GM19193 (cell line): ENCODE measurements around the gene RGS13.

Source experiments
- POLR2A ChIP-seq: IDR thresholded peaks from 4 replicates; pipeline ENCODE4 v1.6.1; 2011; ENCODE audit not compliant: insufficient read depth, insufficient read length; ENCODE audit errors: extremely low read depth

RGS13 gene

DNA sequence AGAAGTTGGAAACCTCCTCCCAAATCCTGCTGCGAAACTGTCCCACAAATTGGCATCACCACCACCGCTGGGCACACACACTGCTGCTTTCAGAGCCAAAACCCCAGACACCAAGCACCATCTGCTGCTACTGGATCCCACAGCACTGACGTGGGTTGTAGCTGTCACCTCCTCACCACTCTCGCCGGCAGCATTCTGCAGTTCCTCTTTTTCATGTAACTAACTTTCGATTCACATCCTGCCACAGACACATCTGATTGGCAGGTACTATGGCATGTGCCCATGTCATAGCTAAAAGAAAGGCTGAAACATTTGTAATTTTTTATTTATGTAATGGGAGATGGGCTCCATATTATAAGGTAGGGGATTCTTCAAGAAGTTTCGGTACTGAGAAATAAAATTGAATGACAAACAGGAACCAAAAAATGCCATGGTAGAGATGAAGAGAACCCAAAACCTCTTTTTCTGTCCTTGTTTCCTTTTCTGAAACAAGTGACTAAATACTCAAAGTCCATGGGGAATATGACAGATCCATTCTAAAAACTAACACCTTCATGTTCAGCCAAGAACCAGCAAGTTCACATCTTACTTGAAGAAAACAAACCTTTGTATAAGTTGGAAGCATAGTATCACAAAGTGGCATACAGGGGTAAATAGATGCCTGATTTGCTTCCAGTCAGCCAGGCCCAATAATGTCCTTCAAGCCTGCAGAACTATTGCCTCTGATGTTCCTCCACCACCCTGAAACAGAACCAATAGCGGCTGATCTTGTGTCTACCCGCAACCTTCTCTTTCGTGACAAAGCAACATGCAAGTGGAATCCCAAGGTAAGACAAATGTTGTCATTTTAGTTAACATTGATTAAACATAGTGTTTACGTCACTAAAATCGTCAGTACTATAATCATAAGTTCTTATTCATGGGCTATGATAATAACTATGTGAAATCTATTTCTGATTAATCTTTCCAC is 26.6 kb upstream of the RGS13 start:
- TF ChIP-seq POLR2A: peak; percentile 43

DNA sequence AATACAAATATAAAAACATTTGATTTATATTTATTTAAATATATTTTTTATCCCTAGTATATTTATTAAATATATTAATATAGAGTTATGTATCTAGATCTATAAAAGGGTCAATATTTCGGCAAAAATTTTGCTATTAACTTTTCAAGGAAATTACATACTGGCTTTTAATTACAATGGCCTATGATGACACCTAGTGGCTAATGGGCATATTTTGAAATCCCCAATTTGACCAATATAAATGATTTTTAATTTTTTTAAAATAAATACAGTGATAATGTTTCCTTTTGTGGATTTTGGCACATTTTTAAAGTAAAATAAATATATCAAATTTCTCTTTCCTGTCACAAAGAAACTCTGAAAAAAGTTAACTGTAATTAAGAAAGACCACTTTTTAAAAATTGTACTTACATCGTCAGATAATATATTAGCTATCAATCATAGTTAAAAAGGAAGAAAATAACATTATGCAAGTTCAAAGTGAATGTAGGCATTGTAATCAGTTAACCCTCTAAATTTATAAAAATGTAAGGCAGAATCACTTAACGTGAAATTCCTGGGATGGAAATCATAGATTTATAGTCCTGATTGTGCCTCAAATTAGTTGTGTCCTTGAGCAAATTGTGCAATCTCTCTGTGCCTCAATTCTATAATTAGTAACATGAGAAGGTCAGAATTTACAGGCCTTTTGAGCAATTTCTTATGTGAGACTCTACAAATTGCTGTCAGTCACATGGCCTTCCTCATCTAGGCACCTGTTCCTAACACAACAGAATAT is 25.6 kb upstream of the RGS13 start:
- TF ChIP-seq POLR2A: no peak

DNA sequence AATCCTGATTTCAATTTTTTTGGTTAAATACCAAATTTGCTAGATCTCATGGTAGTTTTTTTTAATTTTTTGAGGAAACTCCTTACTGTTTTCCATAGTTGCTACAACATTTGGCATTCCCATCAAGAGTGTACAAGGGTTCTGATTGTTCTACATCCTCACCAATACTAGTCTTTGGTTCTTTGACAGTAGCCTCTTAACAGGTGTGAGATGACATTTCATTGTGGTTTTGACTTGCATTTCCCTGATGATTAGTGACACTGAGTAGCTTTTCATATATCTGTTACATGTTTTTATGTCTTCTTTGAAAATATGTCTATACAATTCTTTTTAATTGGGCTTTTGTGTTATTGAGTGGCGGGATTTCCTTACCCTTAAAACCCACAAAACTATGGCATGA is 20.9 kb upstream of the RGS13 start:
- no peak for TF ChIP-seq POLR2A

DNA sequence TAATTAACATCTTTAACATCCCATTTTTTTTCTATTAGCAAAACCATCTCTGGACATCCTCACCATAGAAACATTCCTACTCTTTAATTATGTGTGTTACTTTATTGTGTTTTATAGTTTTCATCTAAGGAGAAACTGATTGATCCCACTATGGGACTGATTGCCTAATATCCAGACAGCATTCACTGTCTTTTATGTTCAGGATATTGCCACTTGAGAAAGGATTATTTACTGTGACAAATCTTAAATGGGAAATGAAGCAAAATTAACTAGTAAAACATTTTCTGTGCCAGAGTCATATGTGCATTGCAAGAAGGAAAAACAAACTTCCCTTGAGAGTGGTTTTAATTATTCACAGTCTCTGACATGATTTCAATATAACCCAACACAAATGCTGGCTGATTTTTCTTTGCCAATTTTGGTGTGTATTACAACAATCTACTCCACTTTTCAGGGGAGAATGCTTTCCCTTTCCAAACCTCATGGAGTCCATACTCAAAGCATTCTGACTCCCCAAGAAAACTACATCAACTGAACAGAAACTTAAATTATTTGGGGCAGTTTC is 15.8 kb upstream of the RGS13 start:
- TF ChIP-seq POLR2A: no peak

GRCh38 chr1:192626366-192627179 is 9.4 kb upstream of the RGS13 start:
- no peak for TF ChIP-seq POLR2A

DNA sequence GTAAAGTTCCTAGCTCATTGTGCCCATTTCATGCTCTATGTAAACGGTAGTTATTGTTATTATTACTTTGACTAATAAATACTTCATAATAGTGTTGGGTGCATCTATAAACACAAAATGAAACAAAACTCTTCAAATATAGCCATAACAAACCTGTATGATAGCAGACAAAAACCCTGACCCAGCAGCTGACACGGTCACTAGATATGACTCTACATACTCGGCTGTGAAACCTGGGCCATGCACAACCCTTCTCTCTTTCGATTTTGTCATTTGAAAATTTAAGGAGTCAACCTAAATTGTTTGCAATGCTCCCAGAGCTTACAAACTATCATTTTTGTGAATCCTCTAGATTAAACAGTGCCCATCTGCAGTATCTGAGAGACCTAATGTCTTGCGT is 8.0 kb upstream of the RGS13 start:
- TF ChIP-seq POLR2A: no peak

DNA sequence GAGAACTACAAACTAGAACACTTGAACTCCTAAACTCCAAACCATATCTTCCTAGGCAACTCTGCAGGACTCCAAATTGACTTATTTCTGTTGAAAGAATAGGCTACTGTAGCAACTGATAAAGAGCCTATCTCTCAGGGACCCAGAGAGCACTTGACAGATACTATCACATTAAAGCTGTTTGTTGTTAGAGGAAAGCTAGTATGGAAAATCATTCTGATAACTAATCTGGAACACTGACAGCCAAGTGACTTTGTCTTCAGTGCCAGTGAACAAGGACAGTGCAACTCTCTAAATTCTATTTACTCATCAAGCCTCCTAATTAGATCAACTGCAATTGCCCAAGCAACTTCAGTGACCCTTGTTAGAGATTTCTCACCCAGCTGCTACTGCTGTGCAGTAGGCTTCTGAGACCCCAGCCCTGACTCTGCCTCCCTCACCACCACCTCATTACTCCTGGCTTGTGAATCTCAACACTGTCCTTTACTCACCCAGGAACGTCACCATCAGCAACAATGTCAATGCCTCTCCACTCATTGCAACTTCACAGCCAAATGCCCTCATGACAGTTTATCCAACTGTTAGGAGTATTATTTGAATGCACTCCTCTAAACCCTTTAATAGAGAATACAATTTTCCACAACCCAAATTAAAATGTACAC is 7.4 kb upstream of the RGS13 start:
- TF ChIP-seq POLR2A: no peak

- TF ChIP-seq POLR2A: no peak
Observed at GRCh38 chr1:192629612-192630011, 6.3 kb upstream of the RGS13 start.

- TF ChIP-seq POLR2A: no peak
Observed at GRCh38 chr1:192630521-192631287, 5.2 kb upstream of the RGS13 start.

DNA sequence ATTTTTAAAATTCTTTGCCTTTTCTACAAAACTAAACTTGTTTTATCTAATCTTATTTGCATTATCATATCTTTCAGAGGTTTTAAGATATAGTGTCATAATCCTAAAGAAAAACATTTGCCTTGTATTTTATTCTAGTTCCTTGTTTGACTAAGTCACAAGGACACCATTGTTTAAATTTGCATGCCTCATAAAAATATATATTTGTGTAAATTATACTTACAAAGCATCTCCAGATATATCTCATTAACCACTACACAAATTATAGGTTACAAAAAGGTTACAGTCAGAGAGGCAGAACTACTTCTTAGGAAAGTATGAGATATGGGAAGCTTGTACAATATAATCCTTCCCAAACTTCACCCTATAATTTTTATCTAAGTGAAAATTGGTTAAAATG is 4.2 kb upstream of the RGS13 start:
- no peak for TF ChIP-seq POLR2A

GRCh38 chr1:192632188-192632587 is 3.8 kb upstream of the RGS13 start:
- TF ChIP-seq POLR2A: no peak

DNA sequence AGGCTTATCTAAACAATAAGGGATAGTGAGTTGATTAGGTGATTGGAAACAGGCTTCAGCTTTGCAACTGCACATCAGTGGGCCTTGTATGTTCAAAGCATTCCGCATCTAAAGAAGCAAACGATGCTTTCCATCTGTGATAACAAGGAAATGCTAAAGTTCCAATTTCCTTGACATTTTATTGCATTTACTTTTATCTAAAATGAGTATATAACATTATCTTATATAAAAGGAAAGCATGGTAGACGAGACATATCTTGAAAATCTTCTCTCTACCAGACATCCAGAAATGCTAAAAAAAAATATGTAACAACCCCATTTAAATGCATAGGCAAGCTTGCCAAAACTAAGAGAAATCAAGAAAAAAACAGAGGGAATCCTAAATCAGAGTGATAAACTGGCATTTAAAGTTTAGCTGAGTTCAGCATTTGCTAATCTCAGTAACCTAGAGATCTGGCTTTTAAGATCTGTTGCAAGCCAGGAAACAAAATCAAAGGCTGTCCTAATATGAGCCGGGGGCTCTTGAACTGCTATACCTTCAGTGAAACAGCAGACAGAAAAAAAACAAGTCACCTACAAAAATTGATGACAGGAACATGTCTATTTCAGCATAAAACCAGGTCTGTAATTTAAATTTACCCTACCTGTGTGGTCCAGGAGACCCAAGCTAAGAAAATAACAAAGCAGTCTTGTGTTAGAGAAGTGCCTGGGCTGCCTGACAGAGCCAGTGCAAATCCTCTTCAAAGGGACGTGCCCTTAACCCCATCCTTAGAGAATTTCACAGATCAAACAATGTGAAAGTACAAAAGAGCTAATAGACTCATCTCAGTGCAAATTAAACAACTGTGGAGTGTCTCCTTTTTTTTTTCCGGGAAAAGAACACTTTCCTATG is 3.1 kb upstream of the RGS13 start:
- no peak for TF ChIP-seq POLR2A
